GM21423 (cell line): Measurements from ENCODE around the gene ABCB1.
"Not testable (repeated sequence)": the region's sequence is repeated elsewhere in the genome, so short reads cannot be mapped to it uniquely, and the experiment has no call there.

ENCODE experiments used
- ATAC-seq: cut with Tn5 transposase; IDR thresholded peaks from one replicate; pipeline ENCODE4 v1.9.1; 2021; ENCODE audit warnings: mild to moderate bottlenecking, moderate library complexity; ENCODE audit not compliant: unreplicated experiment

Gene ABCB1

DNA sequence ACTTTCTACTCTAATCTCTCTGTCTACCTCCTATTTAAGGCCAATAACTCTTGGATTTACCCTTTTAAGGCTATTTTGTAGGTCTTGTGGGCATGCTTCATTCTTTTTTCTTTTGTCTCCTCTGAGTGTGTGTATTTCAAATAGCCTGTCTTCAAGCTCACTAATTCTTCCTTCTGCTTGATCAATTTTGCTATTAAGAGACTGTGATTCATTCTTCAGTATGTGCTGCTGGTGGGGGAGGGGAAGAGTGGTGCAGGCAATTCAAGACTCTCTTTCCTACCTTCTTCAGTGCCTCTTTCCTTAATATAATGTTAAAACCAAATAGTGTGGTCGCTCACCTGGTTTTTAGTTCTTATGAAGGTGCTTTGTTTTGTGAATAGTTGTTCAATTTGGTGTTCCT lies 20.0 kb downstream of the ABCB1 start:
- no peak for ATAC-seq

DNA sequence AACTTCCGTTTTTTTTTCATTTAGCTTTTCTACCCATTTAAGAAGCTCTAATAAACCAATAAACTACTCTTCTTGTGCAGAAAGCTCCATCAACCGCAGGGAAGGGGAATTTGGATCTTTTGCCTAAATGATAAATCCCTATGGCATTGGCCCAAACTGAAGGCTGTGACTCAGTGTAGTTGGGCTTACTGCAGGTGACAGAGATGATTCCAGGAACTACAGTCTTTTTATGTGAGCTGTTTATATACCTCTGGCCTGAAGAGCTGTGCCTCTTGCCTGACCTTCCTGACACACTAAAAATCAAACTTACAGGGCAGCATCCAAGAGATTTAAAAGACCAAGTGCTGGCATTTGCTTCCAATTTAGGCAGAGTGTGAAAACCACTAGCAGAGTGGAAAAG lies 25.2 kb downstream of the ABCB1 start:
- ATAC-seq = no peak

DNA sequence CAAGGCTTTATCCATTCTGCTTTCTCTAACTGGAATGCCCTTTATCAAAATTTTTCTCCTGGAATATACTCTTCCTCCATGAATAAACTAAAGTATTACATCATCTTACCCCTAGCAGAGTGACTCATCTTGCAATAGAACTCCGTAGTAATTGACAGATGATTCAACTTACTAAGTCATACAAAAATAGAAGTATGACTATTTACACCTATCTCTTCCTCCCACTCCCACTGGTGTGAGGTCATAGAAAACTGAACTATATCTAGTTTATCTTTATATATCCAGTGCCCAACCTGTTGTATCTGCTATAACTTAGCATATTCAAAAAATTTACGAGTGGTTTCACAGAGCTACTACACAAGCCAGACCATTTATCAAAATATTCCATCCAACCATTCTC lies 26.1 kb downstream of the ABCB1 start:
- no peak for ATAC-seq

DNA sequence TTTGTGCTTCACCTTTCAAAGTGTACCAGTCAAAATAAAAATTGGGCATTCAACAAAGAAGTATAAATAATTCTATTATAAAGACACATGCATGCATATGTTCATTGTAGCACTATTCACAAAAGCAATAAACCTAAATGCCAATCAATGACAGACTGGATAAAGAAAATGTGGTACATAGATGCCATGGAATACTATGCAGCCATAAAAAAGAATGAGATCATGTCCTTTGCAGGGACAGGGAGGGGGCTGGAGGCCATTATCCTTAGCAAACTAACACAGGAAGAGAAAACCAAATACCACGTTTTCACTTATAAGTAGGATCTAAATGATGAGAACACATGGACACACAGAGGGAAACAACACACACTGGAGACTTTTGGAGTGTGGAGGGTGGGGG lies 28.2 kb downstream of the ABCB1 start:
- not testable (repeated sequence) for ATAC-seq

DNA sequence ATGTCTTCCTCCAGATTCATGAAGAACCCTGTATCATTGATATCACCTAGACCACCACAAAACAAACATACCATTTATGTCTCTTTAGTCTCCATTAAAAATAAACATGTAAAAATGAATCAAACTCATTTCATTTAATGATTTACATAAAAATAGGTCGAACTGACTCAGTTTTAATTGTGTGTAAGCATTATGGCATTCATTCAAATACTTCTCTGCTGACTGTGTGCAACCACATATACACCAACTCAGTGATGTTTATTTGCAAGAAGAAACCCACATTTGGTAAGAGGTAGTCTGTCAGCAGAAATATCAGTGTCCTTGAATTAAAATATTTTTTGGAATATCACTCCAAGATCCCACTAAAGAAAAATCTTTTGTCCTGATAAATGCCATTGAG lies 30.5 kb downstream of the ABCB1 start:
- ATAC-seq = no peak

DNA sequence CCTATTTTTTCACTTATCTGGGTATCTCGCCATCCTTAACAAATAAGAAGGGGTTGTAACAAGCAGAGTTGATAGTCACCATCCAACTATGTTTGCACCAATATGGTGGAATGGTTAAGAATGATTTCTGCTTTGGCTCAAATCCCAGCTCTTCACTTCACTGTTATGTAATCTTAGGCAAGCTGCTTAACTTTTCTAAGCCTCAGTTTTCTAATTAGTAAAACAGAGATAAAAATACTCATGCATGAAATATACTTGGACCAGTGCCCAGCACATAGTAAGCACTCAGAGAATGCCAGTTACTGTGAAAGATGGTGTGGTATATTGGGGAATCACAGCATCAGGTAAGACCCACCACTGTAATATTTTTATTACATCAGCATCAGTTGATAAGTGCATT lies 33.6 kb downstream of the ABCB1 start:
- ATAC-seq = no peak

DNA sequence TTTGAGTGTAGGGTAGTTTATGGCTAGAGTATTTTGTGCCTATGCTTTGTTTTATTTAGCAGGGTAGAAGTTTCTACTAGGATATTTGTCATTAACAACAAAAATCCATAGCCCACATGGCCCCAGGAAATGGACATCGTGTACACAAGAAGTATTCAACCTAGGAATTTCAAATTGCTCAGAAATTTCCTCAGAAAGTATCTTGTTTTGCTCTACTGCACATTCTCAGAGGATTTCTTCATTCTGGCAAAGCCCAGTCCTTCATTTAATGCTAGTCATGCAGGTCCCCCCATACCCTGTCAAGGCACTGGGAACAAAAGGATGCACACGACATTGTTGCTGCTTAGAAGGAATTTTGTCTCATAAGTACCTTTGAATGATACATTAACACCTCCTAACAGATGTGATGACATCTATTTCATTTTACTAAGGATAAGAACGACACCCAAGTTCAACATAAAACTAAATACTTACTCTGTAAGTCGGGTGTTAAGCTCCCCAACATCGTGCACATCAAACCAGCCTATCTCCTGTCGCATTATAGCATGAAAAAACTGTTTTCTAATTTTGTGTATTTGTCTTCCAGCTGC lies 34.3 kb downstream of the ABCB1 start:
- no peak for ATAC-seq

DNA sequence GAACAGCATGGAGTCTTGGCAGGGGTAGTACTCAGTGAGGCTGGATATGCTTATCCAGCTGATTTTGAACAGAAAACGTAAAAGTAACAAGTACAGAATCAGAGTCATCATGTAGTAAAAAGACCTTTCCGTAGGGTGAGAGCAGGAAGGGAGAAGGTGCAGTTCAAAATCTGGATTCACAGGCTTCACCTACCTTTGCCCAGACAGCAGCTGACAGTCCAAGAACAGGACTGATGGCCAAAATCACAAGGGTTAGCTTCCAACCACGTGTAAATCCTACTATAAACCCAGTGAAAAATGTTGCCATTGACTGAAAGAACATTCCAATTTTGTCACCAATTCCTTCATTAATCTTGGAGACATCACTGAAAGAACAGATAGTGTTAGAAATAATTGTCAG lies 34.8 kb downstream of the ABCB1 start:
- no peak for ATAC-seq

DNA sequence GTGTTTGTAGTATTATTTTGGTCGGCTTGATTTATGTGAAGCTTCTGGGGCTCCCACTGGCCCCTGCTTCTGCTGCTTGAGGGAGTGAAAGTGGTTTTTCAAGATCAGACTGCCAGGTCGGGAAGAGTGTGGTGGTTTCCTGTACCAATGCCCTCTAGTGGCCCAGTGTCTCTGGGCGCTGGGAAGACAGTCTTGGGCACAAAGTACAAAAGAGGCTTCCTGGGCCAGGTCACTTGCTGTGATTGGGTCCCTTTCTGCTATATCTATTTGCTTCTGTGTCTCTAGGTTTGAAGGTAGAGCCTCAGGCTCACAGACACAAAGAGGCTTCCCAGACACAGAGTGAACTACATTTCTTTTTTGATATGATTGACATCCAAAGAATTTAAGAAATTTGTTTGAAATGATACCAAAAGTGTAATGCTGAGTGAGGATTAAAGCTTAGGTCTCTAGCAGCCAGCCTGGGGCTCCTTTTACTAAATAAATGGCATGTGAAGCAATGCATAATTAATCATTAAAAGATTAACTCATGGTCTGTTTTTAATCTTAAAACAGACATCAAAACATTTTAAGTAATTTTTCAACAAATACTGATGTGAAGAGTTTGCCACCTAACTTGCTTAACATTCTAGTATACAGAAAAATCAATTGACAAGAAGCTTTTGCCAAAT lies 36.3 kb downstream of the ABCB1 start:
- peak; percentile 92 for ATAC-seq

DNA sequence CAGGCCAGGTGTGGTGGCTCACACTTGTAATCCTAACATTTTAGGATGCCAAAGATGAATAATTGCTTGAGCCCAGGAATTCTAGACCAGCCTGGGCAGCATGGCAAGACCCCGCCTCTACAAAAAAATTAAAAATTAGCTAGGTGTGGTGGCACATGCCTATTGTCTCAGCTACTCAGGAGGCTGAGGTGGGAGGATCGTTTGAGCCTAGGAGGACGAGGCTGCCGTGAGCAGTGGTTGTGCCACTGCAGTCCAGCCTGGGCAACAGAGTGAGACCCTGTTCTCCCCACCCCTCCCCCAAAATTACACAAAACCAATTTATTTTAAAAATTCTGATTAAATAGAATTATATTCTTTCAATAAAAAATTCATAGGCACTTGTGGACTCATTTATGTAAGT lies 39.0 kb downstream of the ABCB1 start:
- no peak for ATAC-seq

DNA sequence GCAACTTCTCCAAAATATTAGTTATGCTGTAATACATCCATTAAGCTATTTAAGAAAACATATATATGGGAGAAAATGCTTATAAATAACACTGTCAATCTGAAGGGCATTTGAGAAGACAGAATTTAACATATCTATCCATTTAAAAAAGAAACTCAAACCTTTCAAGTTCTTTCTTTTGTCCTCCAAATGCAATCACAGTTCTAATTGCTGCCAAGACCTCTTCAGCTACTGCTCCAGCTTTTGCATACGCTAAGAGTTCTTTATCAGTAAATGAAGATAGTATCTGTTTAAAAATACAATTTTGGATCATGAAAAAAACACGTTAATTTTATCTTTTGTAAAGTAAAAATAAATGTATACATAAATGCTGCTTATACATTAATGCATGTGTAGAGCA lies 39.6 kb downstream of the ABCB1 start:
- ATAC-seq = no peak

DNA sequence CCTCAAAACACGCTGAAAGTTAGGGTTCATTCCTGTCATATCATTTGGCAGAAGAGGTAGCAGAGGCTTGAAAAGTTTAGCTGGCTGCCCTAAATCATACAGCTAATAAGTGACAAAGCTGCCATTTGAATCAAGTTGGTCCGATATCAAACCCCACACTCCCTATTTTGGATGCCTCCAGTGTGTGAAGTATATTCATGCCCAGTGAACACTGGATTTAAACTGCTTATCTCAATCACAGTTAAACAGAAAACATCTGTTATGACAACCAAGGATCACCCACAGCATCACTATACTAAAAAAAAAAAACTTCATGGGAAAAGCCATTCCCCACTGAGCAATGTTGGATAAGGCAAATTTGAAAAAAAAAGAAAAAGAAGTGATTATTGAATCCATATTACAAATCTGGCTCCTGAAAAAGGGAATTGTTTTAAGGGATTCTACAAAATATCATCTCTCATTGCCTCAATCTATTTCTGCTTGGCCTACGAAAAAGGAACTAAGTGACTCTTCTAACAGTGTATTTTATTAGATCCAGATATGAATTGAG lies 48.3 kb downstream of the ABCB1 start:
- no peak for ATAC-seq

DNA sequence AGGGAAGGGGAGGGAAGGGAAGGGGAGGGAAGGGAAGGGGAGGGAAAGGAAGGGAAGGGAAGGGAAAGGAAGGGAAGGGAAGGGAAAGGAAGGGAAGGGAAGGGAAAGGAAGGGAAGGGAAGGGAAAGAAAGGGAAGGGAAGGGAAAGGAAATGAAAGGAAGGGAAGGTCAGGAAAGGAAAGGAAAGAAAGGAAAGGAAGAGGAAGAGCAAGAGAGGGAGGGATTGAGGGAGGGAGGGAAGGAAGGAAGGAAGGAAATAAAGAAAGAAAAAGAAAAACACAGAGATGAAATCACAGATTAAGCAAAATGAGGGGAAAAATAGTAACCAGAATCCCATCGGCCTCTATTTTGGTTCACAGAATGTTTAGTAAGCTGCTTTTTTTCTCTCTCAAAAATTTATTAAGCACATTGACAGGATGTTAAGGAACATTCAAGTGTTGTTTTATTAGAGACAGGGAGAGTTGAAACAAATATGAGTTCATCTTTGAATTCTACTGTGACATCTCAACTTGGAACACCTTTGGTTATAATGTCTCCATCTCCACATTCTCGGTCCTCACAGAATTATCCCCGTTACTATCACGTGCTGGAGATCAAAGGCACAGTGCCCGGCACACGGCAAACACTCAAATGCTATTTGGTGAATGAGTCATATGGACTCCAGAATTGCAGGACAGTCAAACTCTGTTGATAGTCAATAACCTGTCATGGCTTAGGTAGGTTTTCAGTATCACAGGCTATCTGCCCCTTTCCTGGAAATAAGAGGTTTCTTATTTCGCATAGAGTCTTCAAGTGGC lies 52.4 kb downstream of the ABCB1 start:
- ATAC-seq = no peak

DNA sequence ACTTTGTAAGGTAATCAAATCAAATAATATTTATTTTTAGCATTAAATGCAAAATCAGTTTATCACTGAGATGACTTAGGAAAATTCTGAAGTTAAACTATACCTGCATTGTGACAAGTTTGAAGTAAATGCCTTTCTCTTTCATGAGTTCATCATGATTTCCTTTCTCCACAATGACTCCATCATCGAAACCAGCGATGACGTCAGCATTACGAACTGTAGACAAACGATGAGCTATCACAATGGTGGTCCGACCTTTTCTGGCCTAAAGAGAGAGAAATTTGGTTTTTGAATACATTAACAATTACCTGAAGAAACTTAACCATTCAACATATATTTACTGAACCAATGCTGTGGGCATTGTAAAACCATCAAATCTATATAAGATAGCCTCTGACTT lies 54.9 kb downstream of the ABCB1 start:
- ATAC-seq = no peak

DNA sequence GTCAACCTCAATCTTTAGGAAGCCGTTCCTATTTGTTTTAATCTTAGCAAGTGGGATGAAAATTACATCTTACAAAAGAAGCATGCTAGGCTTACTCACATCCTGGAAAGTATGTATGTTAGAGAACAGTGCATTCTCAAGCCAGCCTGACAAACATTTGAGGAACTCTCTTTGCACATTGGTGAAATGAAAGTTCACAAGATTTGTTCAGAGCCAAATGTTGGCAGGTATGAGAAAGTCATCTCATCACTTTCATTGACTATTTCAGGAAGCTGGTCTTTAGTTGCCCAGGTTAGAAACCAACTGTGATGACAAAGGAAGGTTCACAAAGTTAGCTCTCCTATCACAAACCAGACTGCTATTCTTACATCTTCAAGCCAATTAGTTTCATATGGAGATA lies 57.1 kb downstream of the ABCB1 start:
- no peak for ATAC-seq

DNA sequence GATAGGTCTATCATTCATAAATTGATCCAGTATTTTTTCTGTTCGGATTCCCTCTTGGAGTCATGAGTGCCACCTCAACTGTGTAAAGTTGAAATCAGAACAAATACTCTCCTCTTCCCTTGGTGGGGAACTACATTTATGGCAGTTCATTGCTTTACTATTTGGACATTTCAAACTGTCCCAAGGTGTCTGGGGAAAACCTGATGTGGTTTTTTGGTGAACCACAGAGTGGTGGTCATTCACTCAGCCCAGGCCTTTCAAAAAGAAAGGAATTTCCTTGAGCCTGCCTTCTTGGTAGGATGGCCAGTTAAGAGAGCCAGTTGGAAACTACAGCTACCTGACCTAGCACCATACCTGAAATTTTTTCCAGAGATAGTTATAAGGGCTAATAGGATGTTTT lies 59.0 kb downstream of the ABCB1 start:
- no peak for ATAC-seq

DNA sequence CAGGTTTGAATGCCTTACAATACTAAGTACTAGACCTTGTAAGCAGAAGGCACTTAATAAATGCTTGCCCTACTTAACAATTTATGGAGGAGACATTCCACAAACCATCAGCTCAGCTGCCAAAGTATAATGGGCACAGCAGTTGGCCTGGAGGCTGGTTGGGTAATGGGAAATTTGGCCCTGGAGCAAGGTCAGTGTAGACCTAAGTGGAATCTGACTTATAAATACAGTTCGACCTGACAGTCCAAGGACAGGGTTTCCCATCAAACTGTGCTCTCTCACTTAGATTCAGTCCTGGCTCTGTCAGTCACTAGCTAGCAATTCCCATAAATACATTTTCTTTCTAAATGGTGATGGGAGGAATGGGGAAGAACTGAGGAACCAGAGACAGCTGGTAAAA lies 62.6 kb downstream of the ABCB1 start:
- ATAC-seq = no peak

DNA sequence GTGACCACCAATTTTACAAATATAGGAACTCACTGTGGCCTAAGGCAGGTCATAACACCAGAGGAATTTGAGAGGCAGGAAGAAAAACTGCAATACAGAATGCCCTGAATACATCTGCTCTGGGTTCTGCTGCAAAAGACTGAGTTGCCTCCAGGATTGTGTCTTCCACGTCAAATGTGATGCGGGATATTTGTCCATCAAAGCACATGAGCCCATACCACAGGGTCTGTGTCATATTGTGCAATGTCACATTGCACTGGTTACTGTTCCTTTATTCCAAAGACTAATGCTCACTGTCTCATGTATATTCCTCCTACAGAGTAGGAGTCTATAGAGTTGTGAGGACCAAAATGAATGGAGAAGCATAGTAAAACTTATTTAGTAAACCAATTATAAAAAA lies 66.6 kb downstream of the ABCB1 start:
- no peak for ATAC-seq

DNA sequence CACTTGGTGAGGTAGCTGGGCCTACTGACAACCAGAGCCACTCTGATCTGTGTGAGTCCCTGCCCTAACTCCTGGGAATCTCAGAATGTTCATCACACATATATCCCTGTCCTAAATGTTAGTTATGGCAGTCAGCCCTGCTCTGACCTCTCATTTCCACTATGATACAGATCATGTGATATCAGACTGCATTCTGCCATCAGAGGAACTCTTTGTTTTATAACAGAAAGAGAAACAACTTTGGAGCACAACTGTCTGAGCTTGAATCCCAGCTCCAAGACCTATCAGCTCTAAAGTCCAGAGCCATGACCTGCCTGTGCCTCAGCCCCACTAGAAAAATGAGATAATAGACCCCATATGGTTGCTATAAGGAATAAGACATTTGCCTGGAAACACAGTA lies 70.6 kb downstream of the ABCB1 start:
- ATAC-seq = no peak

DNA sequence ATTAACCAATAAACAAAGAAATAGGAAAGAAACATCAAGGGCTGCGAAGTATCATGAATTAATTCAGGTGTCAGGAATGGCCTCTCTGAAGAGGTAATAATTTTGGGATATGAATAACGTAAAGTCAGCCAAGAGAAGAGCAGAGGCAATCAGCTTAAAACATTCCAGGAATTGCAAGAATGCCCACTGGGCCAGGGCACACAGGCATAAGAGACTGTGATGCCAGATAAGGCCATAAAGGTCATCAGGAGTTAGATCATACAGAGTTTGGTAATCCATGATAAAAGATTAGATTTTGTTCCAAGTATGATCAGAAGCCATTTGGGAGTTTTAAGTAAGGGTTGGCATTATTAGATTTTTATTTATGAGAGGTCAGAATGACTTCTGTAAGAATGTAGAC lies 72.0 kb downstream of the ABCB1 start:
- ATAC-seq = no peak

DNA sequence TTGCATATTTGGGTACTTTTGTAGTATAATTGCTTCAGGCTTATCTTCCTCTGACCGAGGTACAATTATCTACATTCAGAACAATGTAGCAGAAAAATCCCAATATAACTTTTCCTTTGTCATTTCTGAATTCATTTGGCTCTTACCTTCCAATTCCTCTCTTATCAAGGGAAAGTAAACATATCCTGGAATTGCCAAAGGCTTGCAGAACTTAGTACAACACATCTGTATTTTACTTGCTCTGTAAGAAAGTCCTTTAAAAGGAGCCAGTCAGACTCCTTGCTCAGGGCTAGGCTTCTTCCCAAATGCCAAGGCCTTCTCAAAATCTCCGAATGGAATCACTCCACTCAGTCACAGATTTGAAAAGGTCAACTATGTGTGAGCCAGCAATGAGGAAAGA lies 81.9 kb downstream of the ABCB1 start:
- ATAC-seq = no peak

DNA sequence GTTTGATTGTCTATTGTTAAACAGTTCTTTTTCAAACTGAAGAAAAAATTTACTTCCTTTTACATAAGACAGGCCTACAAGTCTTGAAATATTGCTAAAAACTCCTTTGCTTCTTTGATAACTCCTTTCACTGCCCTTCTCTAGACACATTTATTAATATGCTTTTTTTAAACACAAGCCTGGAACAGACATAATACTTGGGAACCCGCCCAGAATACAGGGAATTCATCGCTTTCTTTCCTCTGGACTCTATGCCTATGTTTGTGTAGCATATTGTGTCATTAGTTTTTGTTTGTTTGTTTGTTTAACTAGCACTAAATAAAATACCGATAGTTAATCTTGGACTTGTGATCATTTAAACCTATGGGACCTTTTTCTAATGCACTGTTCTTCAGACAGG lies 82.8 kb downstream of the ABCB1 start:
- no peak for ATAC-seq
